Smooth muscle cell (in vitro differentiated cells): ENCODE data around the gene EPHA2. TPM values are rescaled to one million over a fixed set of nuclear protein-coding genes. Genes with fewer than 3 reads are reported as not detected.

Source experiments
- DNase-seq: peaks from one replicate; lab custom pipeline; 2025; ENCODE audit not compliant: unreplicated experiment; lab: John Stamatoyannopoulos, UW
- H2AFZ ChIP-seq: fragments of 200-600 bp; sonication (generic); 2 replicates; pipeline ENCODE4 v1.6.0; 2016; ENCODE audit warnings: antibody characterized with exemption, low read depth, mild to moderate bottlenecking
- H3F3A ChIP-seq: fragments of 200-600 bp; sonication (generic); 2 replicates; pipeline ENCODE4 v1.6.0; 2017; ENCODE audit warnings: antibody characterized with exemption, low read depth
- H3K27ac ChIP-seq: fragments of 200-600 bp; sonication (generic); 2 replicates; pipeline ENCODE4 v1.5.1; 2016; ENCODE audit warnings: low read depth, mild to moderate bottlenecking
- H3K27me3 ChIP-seq: fragments of 200-600 bp; sonication (generic); 2 replicates; pipeline ENCODE4 v1.6.1; 2016; ENCODE audit warnings: low read depth, mild to moderate bottlenecking
- H3K36me3 ChIP-seq: fragments of 200-600 bp; sonication (generic); 2 replicates; pipeline ENCODE4 v1.5.1; 2016; ENCODE audit warnings: low read depth
- H3K4me1 ChIP-seq: fragments of 200-600 bp; sonication (generic); 2 replicates; pipeline ENCODE4 v1.5.1; 2016; ENCODE audit warnings: low read depth
- H3K4me2 ChIP-seq: fragments of 200-600 bp; sonication (generic); 2 replicates; pipeline ENCODE4 v1.6.0; 2016; ENCODE audit warnings: mild to moderate bottlenecking
- H3K4me3 ChIP-seq: fragments of 200-600 bp; sonication (generic); 2 replicates; pipeline ENCODE4 v1.5.1; 2016; ENCODE audit warnings: mild to moderate bottlenecking
- H3K79me2 ChIP-seq: fragments of 200-600 bp; sonication (generic); 2 replicates; pipeline ENCODE4 v1.6.0; 2016; ENCODE audit warnings: low read depth, mild to moderate bottlenecking
- H3K9ac ChIP-seq: fragments of 200-600 bp; sonication (generic); 2 replicates; pipeline ENCODE4 v1.6.0; 2016; ENCODE audit warnings: low read depth
- H3K9me3 ChIP-seq: fragments of 200-600 bp; sonication (generic); replicated peaks from 2 replicates; pipeline ENCODE4 v1.5.1; 2016; ENCODE audit warnings: low read depth
- H4K20me1 ChIP-seq: fragments of 200-600 bp; sonication (generic); 2 replicates; pipeline ENCODE4 v1.6.0; 2016; ENCODE audit warnings: low read depth
- WGBS: methylation state at CpG from one replicate; pipeline ENCODE4 v1.1.7; 2016; ENCODE audit warnings: low lambda C conversion rate; 5-methylcytosine and 5-hydroxymethylcytosine counted together
- polyA plus RNA-seq: library from polyadenylated mRNA; unstranded; fragments of >200 nt; fragmentation: Nextera tagmentation; extraction: Ambion mirVana; gene quantifications from 2 replicates; pipeline ENCODE4 v1.2.1, GENCODE V29; 2016
- total RNA-seq: library from RNA; depleted of rRNA; stranded (reverse); fragments of >200 nt; gene quantifications from 2 replicates; pipeline ENCODE4 v1.2.3, GENCODE V29; 2014
- TF ChIP-seq, protein P1 (sequence below): fragments of 200-600 bp; sonication (generic); IDR thresholded peaks from 2 replicates; pipeline ENCODE4 v1.5.1; 2017; ENCODE audit warnings: borderline replicate concordance, mild to moderate bottlenecking, antibody characterized with exemption; ENCODE audit not compliant: insufficient read depth, poor library complexity, severe bottlenecking

EPHA2 gene
- total and polyA plus RNA-seq, 2 experiments from 2014 or later, result 27.3 to 34.8 TPM

DNA sequence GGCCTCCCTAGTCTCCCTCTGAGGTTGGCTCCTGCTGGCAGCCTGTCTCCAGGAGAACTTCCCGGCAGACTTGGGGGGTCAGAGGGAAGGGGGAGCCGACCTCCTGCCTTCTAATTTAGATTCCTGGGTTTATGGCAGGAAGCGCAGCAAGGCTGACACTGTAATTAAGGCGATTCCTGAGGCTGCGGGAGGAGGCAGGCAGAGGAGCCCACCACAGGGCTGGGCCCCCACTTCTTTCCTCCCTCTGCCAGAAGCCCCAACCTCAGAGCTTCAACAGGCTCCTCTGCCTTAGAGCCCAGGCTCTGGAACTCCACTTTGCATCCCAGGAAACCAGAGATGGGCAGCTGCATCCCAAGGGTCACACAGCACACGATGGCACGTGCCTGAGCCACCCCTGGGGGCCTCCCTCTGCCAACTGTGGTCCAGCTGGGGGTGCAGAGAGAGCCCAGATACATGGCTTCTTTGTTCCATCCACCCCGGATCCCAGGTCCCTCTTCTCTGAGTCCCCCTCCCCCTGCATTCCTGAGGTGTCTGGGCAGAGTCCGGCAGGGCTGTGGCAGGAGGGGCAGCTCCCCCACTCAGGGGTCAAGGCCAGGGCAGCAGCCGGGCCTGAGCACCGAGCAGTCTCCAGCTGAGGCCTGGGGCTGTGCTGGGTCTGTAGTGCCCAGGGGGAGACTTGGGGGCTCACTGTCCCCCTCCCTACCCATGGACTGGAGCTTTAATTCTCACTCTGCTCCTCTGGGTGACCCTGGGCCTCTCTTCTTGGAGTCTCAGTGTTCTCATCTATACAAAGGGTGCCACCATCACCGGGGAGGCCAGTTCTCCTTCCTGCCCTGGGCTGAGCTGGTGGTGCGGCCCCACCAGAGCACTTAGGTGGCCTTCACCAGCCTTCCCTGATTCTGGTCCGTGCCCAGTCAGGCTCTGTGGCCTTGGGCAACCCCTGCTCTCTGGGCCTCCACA, 43.0 kb downstream of the EPHA2 start:
- Histone ChIP-seq H3K4me1 (peaks cover 39% of the 10 kb centered on the region), H4K20me1 (no peaks in the 10 kb centered on the region), H3K79me2 (no peaks in the 10 kb centered on the region), H3K9ac (no peak overlapping the region), H3K36me3 (no peaks in the 10 kb centered on the region), H3K27ac (peak overlapping the region; percentile 84), H2AFZ (no peak overlapping the region), H3K4me3 (no peak overlapping the region), H3K4me2 (peak overlapping the region; percentile 17), H3K9me3 (no peaks in the 10 kb centered on the region), H3F3A (no peaks in the 10 kb centered on the region), H3K27me3 (no peaks in the 10 kb centered on the region)
- TF ChIP-seq, protein P1, sequence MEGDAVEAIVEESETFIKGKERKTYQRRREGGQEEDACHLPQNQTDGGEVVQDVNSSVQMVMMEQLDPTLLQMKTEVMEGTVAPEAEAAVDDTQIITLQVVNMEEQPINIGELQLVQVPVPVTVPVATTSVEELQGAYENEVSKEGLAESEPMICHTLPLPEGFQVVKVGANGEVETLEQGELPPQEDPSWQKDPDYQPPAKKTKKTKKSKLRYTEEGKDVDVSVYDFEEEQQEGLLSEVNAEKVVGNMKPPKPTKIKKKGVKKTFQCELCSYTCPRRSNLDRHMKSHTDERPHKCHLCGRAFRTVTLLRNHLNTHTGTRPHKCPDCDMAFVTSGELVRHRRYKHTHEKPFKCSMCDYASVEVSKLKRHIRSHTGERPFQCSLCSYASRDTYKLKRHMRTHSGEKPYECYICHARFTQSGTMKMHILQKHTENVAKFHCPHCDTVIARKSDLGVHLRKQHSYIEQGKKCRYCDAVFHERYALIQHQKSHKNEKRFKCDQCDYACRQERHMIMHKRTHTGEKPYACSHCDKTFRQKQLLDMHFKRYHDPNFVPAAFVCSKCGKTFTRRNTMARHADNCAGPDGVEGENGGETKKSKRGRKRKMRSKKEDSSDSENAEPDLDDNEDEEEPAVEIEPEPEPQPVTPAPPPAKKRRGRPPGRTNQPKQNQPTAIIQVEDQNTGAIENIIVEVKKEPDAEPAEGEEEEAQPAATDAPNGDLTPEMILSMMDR, result no peak
- no peak for DNase-seq
- 45% methylated on average over 14 of the region's 14 CpGs for WGBS

DNA sequence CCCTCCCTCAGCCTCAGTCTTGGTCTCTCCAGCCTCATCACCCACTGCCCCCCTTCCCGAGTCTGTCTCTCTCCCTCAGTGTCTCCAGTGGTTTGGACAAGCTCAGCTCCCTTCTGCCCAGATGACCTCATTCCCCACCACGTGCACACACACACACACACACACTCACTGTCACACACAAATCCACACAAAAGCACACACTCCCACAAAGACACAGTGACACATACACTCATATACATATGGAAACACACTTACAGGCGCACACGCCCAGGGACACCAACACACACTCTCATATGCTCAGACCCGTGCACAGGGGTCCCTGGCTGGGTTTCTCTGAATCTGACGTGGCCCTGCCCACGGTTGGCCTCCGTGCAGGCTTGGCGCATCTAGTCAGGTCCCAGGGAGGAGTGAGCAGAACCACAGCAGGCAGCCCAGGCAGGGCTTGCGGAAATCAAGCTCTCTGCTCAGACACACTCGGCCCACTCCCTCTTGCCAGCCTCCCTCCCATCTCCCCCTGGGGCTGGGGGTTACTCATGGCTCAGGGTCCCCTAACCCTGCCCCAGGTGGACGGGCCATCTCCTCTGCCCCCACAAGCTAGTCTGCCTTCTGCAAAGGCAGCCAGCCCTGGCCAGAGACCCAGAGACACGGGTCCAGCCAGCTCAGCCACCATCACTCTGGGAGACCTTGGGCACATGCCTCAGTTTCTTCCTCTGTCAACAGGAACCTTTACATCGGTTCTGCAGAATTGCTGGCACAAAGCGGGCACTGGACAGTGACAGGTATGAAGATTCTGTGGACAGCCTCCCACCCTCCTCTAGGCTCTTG, 43.9 kb downstream of the EPHA2 start:
- Histone ChIP-seq H3K79me2 (no peaks in the 10 kb centered on the region), H3K4me1 (peaks cover 31% of the 10 kb centered on the region), H3F3A (no peaks in the 10 kb centered on the region), H3K9ac (peak overlapping the region; percentile 18), H4K20me1 (no peaks in the 10 kb centered on the region), H3K4me2 (peak overlapping the region; percentile 17), H3K27me3 (no peaks in the 10 kb centered on the region), H3K36me3 (no peaks in the 10 kb centered on the region), H3K4me3 (no peak overlapping the region), H3K27ac (peak overlapping the region; percentile 84), H3K9me3 (no peaks in the 10 kb centered on the region), H2AFZ (no peak overlapping the region)
- DNase-seq, result peak; percentile 55
- WGBS, result 49% methylated on average over 14 of the region's 15 CpGs
- TF ChIP-seq, protein P1, result no peak

DNA sequence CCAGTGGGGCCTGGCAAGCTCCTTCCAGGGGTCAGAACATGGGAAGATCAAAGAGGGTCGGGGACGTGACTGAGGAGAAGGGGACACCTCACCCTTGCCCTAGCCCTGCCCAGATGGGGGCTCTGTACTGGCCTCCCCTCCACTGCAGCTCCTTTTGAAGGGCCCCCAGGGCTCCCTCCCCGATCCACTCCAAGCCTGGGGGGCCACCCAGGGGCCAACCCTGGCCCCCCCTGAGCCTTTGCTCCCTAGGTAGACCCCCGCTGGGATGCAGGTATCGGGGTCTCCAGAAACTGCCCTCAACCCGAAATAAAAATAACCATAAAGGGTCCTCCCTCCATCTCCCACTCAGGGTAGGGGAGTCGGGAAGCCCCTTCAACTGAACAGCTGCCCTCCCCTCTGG, 45.0 kb downstream of the EPHA2 start:
- no peak overlapping the region for H2AFZ ChIP-seq
- no peak overlapping the region for H3K9ac ChIP-seq
- H3K4me2 ChIP-seq, result no peak overlapping the region
- no peak overlapping the region for H3K4me3 ChIP-seq
- no peaks in the 10 kb centered on the region for H3K79me2 ChIP-seq
- TF ChIP-seq, protein P1, result no peak
- WGBS, result 96% methylated on average over 7 of the region's 7 CpGs
- H3K27me3 ChIP-seq, result no peaks in the 10 kb centered on the region
- H3K4me1 ChIP-seq, result peaks cover 21% of the 10 kb centered on the region
- no peak overlapping the region for H3K27ac ChIP-seq
- no peaks in the 10 kb centered on the region for H3K9me3 ChIP-seq
- DNase-seq, result no peak
- H3F3A ChIP-seq, result no peaks in the 10 kb centered on the region
- no peaks in the 10 kb centered on the region for H3K36me3 ChIP-seq
- H4K20me1 ChIP-seq, result no peaks in the 10 kb centered on the region
